ENCODE results near the gene PRPF4. TPM values are rescaled to one million over a fixed set of nuclear protein-coding genes. Genes with fewer than 3 reads are reported as not detected.

Gene PRPF4
- total RNA-seq, 6 experiments from 2014 or later: 24.5 to 32.8 (median 29.4) TPM

DNA sequence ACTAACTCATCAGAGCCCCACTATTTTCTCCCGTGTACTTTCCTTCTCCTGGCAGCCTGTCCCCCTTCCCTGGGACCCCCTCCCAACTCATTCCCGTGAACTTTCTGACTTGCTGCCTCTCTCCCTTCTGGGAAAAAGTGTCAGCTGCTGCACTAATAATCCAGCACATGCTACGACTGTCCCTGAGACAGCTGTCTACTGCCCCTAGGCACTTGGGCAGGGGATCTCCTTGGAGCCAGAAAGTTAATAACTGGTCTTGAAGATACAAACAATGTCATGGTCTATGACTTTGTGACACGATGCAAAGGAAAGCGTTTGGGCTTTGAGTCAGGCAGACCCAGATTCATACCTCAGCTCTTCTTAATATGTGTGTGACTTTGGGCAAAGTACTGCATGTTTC is 37.8 kb downstream of the PRPF4 start:
- peaks cover 18% of the 10 kb centered on the region; the same call in 1 of the 2 replicates for H3K4me1 Mint-ChIP-seq (ENCODE audit: low read depth)
- no peaks in the 10 kb centered on the region for H3K9me3 Mint-ChIP-seq
- peaks cover 9% of the 10 kb centered on the region; the same call in 1 of the 2 replicates for H3K27me3 Mint-ChIP-seq (ENCODE audit: insufficient read depth)
- TF ChIP-seq CTCF (IDR thresholded peaks at IDR 0.05): no peak
- no peak for DNase-seq
- 0 out of 2 replicates have a peak, but pooled peaks cover 4% of the 10 kb centered on the region for H3K36me3 Mint-ChIP-seq (ENCODE audit: low read depth)
- no peak overlapping the region for H3K27ac Mint-ChIP-seq
- no peak overlapping the region for H3K4me3 Mint-ChIP-seq

DNA sequence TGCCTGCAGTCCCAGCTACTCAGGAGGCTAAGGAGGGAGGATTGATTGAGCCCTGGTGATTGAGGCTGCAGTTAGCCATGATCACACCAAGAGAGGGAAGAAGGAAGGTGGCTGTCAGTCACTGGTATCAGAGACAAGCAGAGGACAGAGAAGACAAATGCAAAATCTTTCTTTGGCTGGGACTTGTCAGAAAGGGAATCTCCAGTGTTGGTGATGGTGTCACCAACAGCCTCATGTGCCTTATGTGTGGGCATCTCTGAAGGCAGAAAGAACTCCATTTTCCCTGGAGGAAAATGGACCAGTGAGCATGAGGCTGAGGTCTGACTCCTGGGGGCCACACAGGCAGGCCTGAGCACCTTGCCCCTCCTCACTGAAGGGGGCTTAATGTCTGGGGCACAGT is 39.8 kb downstream of the PRPF4 start:
- Mint-ChIP-seq H3K27me3 (ENCODE audit: insufficient read depth) (peaks cover 11% of the 10 kb centered on the region), H3K27ac (no peak overlapping the region), H3K9me3 (no peaks in the 10 kb centered on the region), H3K4me1 (ENCODE audit: low read depth) (peaks cover 16% of the 10 kb centered on the region; the same call in 1 of the 2 replicates), H3K36me3 (ENCODE audit: low read depth) (0 out of 2 replicates have a peak, but pooled peaks cover 4% of the 10 kb centered on the region), H3K4me3 (no peak overlapping the region)
- TF ChIP-seq CTCF (IDR thresholded peaks at IDR 0.05): no peak
- no peak for DNase-seq

DNA sequence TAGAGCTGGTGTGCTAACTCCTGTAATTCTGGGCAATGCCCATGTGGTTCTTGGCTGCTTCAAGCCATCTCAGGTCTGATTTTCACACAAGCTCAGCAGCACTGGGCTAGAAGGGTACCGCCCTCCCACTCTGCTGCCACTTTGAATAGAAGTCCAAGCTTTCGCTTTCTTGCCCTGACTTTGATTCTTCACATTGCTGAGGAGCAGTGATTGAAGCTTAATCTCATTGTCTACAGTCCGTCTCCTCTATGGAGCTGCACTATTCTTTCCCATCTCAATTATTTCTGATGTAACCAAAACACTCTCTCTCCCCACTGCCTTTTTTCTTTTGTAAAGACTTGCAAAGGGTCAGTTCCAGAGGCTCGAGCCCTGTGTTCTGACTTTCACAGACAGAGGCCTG is 40.6 kb downstream of the PRPF4 start:
- no peaks in the 10 kb centered on the region for H3K9me3 Mint-ChIP-seq
- TF ChIP-seq CTCF (IDR thresholded peaks at IDR 0.05): no peak

GRCh38 chr9:113317777-113318176 is 42.3 kb downstream of the PRPF4 start:
- Mint-ChIP-seq H3K27me3 (ENCODE audit: insufficient read depth) (peaks cover 11% of the 10 kb centered on the region), H3K36me3 (ENCODE audit: low read depth) (0 out of 2 replicates have a peak, but pooled peaks cover 4% of the 10 kb centered on the region), H3K27ac (no peak overlapping the region), H3K9me3 (no peaks in the 10 kb centered on the region), H3K4me1 (ENCODE audit: low read depth) (peaks cover 7% of the 10 kb centered on the region; the same call in 1 of the 2 replicates), H3K4me3 (no peak overlapping the region)
- TF ChIP-seq CTCF (IDR thresholded peaks at IDR 0.05): peak; percentile 61
- no peak for DNase-seq

More for the DNA sequence above, 40.6 kb downstream of the PRPF4 start:
- Mint-ChIP-seq H3K27me3 (ENCODE audit: insufficient read depth) (peaks cover 11% of the 10 kb centered on the region), H3K27ac (no peak overlapping the region), H3K4me1 (ENCODE audit: low read depth) (peaks cover 8% of the 10 kb centered on the region; the same call in 1 of the 2 replicates), H3K4me3 (no peak overlapping the region), H3K36me3 (ENCODE audit: low read depth) (0 out of 2 replicates have a peak, but pooled peaks cover 4% of the 10 kb centered on the region)
- no peak for DNase-seq

GRCh38 chr9:113319054-113319453 is 43.6 kb downstream of the PRPF4 start:
- TF ChIP-seq CTCF (IDR thresholded peaks at IDR 0.05): no peak
- peaks cover 7% of the 10 kb centered on the region; the same call in 1 of the 2 replicates for H3K4me1 Mint-ChIP-seq (ENCODE audit: low read depth)
- no peak overlapping the region for H3K4me3 Mint-ChIP-seq
- 0 out of 2 replicates have a peak, but pooled peaks cover 4% of the 10 kb centered on the region for H3K36me3 Mint-ChIP-seq (ENCODE audit: low read depth)
- no peak overlapping the region for H3K27ac Mint-ChIP-seq
- H3K27me3 Mint-ChIP-seq (ENCODE audit: insufficient read depth): peaks cover 11% of the 10 kb centered on the region
- no peak for DNase-seq
- no peaks in the 10 kb centered on the region for H3K9me3 Mint-ChIP-seq

Data from HFFc6 (cell line).